A673 (cell line): ENCODE results near the gene TSSK6. TPM values are rescaled to one million over a fixed set of nuclear protein-coding genes. Genes with fewer than 3 reads are reported as not detected.

ENCODE experiments used
- BruUV-seq: library from RNA; stranded (reverse); fragments of 400-500 nt; replicated peaks from 2 replicates; lab custom pipeline; 2021; lab: Mats Ljungman, UMichigan
- CTCF ChIA-PET: fragments of 300-600 bp; sonication (Branson Sonifier 250); formaldehyde crosslinking; loops from one replicate; lab custom pipeline; 2022; ENCODE audit warnings: antibody characterized with exemption; lab: Charles Lee
- POLR2A ChIA-PET: fragments of 300-600 bp; sonication (Branson Sonifier 250); formaldehyde crosslinking; loops from one replicate; lab custom pipeline; 2022; ENCODE audit warnings: antibody characterized with exemption; ENCODE audit not compliant: low non-redundant PET; lab: Charles Lee
- DNase-seq: peaks from one replicate; pipeline ENCODE4 v3.0.0-alpha.2; 2015; ENCODE audit warnings: low spot score
- H3K27ac ChIP-seq: fragments of 200-600 bp; sonication (generic); 2 replicates; pipeline ENCODE4 v1.5.1; 2016; ENCODE audit warnings: mixed run types, low read depth, mild to moderate bottlenecking, mixed read lengths, antibody characterized with exemption, low read length; ENCODE audit not compliant: poor library complexity, severe bottlenecking
- H3K27me3 ChIP-seq: fragments of 200-600 bp; sonication (generic); replicated peaks from 2 replicates; pipeline ENCODE4 v1.6.1; 2017; ENCODE audit warnings: mixed run types, low read depth, mild to moderate bottlenecking, mixed read lengths, antibody characterized with exemption, low read length; ENCODE audit not compliant: insufficient read depth, poor library complexity
- H3K36me3 ChIP-seq: fragments of 200-600 bp; sonication (generic); 2 replicates; pipeline ENCODE4 v1.6.1; 2016; ENCODE audit warnings: mixed run types, mild to moderate bottlenecking, mixed read lengths, antibody characterized with exemption, low read length; ENCODE audit not compliant: insufficient read depth, poor library complexity, severe bottlenecking
- H3K4me1 ChIP-seq: fragments of 200-600 bp; sonication (generic); 2 replicates; pipeline ENCODE4 v1.6.1; 2017; ENCODE audit warnings: mixed run types, mild to moderate bottlenecking, mixed read lengths, antibody characterized with exemption, low read length; ENCODE audit not compliant: insufficient read depth, poor library complexity, severe bottlenecking
- H3K4me3 ChIP-seq: fragments of 200-600 bp; sonication (generic); 2 replicates; pipeline ENCODE4 v1.5.1; 2016; ENCODE audit warnings: low read depth, mixed run types, mild to moderate bottlenecking, mixed read lengths, low read length; ENCODE audit not compliant: poor library complexity, severe bottlenecking
- H3K9me3 ChIP-seq: fragments of 200-600 bp; sonication (generic); 2 replicates; pipeline ENCODE4 v1.6.1; 2016; ENCODE audit warnings: mixed run types, low read depth, mild to moderate bottlenecking, mixed read lengths, antibody characterized with exemption, low read length; ENCODE audit not compliant: poor library complexity, severe bottlenecking
- EZH2 ChIP-seq: fragments of 200-600 bp; sonication (generic); IDR thresholded peaks from 2 replicates; pipeline ENCODE4 v1.6.1; 2017; ENCODE audit warnings: borderline replicate concordance, low read depth, mild to moderate bottlenecking, mixed read lengths, antibody characterized with exemption, low read length; ENCODE audit not compliant: poor library complexity, severe bottlenecking
- intact Hi-C: fragments of 100-400 bp; cut with micrococcal nuclease; formaldehyde crosslinking; loops from one replicate; pipeline ENCODE4 v1.10.0; 2022; ENCODE audit not compliant: unreplicated experiment
- total RNA-seq: library from RNA; stranded (reverse); gene quantifications from 2 replicates; pipeline ENCODE4 v1.2.3, GENCODE V29; 2021
- TF ChIP-seq, protein P1 (sequence below): fragments of 300-800, 200-600 bp; sonication (generic); conservative IDR thresholded peaks from 2 replicates; pipeline ENCODE4 v1.5.1; 2017; ENCODE audit warnings: low read depth, mild to moderate bottlenecking, antibody characterized with exemption, low read length, moderate library complexity, mixed read lengths

The TSSK6 gene
- total RNA-seq, 1 experiment from 2014 or later = 2.5 TPM

DNA sequence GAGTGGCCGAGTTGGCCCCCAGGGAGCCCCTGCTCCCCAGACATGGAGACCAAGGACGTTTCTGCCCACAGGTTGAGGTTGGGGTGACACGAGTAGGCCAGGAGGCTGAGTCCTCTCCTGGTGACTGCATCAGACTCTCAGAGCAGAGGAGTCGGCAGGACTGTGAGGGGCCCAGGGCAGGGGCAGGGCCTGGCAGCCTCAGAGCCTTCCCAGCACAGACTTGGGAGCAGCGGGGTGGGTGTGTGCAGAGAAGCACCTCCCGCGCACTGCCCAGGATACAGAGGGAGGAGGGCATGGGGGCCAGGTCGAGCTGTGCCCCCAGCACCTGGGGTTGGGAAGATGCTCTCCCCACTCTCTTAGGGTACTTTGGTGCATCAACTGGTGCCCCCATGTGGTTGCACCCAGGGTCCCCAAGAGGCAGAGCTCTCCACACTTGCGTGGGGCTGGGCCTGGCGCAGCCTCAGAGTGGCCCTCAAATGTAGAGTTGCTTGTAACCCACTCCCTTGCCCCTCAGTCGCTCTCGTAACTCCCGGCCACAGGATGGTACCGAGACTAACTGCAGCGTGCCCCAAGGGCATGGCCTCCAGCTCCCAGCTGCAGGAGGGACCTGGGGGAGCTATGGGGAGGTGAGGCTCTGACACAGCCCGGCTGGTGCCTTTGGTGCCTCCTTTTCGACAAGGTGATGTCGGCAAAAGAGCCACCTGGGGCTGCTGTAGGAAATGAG is 15.9 kb downstream of the TSSK6 start:
- Histone ChIP-seq H3K36me3 (peaks cover 85% of the 10 kb centered on the region), H3K4me3 (no peak overlapping the region), H3K9me3 (no peaks in the 10 kb centered on the region), H3K4me1 (no peaks in the 10 kb centered on the region), H3K27ac (no peak overlapping the region), H3K27me3 (no peaks in the 10 kb centered on the region)
- intact Hi-C loops = no loop called here
- BruUV-seq = no TSS peak
- CTCF ChIA-PET = no interaction called here
- TF ChIP-seq, protein P1, sequence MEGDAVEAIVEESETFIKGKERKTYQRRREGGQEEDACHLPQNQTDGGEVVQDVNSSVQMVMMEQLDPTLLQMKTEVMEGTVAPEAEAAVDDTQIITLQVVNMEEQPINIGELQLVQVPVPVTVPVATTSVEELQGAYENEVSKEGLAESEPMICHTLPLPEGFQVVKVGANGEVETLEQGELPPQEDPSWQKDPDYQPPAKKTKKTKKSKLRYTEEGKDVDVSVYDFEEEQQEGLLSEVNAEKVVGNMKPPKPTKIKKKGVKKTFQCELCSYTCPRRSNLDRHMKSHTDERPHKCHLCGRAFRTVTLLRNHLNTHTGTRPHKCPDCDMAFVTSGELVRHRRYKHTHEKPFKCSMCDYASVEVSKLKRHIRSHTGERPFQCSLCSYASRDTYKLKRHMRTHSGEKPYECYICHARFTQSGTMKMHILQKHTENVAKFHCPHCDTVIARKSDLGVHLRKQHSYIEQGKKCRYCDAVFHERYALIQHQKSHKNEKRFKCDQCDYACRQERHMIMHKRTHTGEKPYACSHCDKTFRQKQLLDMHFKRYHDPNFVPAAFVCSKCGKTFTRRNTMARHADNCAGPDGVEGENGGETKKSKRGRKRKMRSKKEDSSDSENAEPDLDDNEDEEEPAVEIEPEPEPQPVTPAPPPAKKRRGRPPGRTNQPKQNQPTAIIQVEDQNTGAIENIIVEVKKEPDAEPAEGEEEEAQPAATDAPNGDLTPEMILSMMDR = no peak
- TF ChIP-seq EZH2 = no peak
- DNase-seq = no peak
- POLR2A ChIA-PET = no interaction called here

DNA sequence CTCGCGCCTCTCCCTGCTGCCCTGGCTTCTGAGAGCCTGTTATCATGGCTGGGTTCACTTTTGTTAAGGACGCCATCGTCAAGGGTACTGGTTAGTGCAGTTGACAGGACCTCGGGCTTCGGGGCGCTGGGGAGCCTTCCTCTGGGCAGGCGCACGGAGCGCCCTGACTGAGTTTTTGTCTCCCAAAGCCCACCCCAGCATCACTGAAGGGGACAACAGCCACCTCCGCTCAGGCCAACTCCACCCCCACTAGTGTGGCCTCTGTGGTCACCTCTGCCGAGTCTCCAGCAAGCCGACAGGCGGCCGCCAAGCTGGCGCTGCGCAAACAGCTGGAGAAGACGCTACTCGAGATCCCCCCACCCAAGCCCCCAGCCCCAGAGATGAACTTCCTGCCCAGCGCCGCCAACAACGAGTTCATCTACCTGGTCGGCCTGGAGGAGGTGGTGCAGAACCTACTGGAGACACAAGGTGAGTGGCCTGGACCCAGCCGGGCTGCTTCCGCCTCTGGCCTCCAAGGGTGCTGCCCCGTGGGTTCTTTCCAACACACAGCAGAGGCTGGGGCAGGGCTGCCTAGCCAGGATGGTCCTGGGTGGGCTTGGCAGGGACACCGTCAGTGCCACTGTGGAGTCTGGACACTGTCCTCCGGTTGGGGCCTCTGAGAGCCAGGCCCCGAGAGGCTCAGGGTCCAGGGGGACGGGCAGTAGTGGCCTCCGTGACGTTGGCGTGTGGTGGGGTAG is 16.9 kb downstream of the TSSK6 start:
- no TSS peak for BruUV-seq
- POLR2A ChIA-PET = no interaction called here
- no peak overlapping the region for H3K4me3 ChIP-seq
- CTCF ChIA-PET = no interaction called here
- H3K27me3 ChIP-seq = no peaks in the 10 kb centered on the region
- no peak for DNase-seq
- peaks cover 78% of the 10 kb centered on the region for H3K36me3 ChIP-seq
- intact Hi-C loops = no loop called here
- H3K9me3 ChIP-seq = no peaks in the 10 kb centered on the region
- no peak for TF ChIP-seq EZH2
- TF ChIP-seq, protein P1 = no peak
- H3K4me1 ChIP-seq = peaks cover 10% of the 10 kb centered on the region
- H3K27ac ChIP-seq = no peak overlapping the region

DNA sequence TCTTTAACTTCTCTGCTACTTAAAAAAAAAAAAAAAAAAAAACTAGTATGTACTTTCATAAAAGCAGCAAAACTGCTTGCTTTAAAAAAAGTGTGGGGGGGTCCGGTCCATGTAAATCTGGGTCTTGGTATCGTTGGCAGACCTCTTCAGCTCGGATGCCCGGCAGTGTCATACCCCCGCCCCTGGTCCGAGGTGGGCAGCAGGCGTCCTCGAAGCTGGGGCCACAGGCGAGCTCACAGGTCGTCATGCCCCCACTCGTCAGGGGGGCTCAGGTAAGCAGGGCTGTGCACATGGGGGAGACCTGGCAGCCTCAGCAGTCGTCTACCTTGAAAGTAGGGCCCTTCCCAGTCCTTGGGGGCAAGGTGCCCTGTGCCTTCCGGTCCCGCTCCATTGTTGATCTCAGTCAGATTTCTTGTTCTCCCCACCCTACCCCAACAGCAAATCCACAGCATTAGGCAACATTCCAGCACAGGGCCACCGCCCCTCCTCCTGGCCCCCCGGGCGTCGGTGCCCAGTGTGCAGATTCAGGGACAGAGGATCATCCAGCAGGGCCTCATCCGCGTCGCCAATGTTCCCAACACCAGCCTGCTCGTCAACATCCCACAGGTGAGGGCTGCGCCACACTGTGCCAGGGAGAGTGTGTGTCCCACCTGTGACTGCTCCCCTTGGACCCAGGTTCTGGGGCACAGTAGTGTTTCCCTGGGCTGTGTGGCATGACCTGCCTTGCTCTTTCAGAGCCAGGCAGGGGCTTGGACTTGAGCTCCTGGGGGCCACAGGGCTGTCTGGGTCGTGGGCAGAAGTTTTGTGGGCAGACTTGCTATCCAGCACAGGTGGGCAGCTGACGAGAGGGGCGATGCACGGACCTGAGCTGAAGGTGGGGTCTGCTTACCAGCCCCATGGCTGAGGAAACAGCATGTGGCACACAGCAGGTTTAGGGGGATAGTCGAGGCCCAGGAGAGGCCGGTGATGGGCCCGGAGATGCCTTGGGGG is 19.4 kb downstream of the TSSK6 start:
- Histone ChIP-seq H3K9me3 (no peaks in the 10 kb centered on the region), H3K4me1 (peaks cover 14% of the 10 kb centered on the region), H3K4me3 (no peak overlapping the region), H3K36me3 (peaks cover 70% of the 10 kb centered on the region), H3K27ac (no peak overlapping the region), H3K27me3 (no peaks in the 10 kb centered on the region)
- CTCF ChIA-PET = no interaction called here
- no peak for DNase-seq
- POLR2A ChIA-PET = no interaction called here
- no TSS peak for BruUV-seq
- TF ChIP-seq, protein P1 = no peak
- TF ChIP-seq EZH2 = no peak
- intact Hi-C loops = no loop called here
